NCI-H2107 treated with DMSO at 0.1 percent for 48 hours (cell line): ENCODE measurements around the gene OR2AP1.
"Not testable (repeated sequence)": the region's sequence is repeated elsewhere in the genome, so short reads cannot be mapped to it uniquely, and the experiment has no call there.

ENCODE experiments used
- DNase-seq: peaks from one replicate; lab custom pipeline; 2025; ENCODE audit not compliant: unreplicated experiment; lab: John Stamatoyannopoulos, UW

OR2AP1 gene

DNA sequence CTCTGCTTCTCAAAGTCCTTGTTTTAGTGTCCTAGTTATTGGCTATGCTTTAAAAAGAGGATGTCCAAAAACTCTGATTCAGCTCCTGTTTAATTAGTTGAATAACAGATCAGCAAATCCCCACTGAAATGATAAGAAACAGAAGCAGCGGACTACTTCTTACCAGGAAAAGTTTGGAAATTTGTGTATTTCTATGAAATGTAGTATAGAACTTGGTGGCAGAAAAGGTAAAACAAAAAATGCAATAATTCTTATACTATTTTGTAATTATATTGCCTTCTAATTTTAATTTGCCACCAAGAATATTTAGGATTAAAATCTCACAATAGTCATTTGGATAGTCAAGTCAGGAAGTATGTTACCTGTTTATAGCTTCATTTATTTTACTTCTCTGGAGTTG lies at the start of gene OR2AP1:
Gene OR2AP1 (plus strand): TSS at position 301 of the 400 bp plus-strand sequence. CDS start 1,947 bp downstream, outside the sequence.
- no peak for DNase-seq

- not testable (repeated sequence) for DNase-seq
These were observed 24.0 kb upstream of the OR2AP1 start for GRCh38 chr12:55548235-55548634.

DNA sequence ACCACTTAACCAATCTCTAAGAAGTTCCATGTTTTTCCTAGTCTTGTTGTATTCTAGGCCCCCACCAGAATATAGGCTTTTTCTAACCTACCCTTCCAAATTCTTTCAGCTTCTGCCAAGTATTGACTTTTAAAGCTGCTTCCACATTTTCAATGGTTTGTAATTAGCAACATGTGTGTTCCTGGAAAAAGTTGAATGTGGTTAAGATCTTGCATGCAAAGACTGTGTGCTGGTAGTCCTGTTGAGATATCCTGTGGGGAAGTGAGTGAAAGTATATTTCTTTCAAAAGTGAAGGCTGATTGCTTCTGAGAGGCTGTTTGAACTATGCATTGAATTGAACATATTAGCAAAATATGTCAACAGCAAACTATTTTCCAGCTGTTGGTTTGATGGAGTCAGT lies 23.5 kb upstream of the OR2AP1 start:
- no peak for DNase-seq

DNA sequence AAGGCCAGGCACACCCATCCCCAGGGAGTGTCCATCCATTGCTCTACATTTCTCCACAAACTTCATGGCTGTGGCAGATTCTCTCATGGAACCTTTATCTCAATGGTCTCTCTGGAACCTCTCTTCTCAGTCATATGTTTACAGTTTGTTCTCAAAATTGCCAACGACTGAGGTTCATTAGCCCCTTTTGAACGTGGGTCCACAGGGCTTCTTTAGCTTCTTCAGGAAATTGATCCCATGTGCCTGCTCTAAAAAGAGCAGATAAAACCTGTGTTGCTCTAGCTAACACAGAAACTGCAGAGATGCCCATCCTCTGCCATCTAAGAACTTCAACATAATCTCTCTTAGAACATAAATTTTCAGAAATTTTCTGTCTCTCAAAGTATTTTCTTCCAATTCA lies 23.0 kb upstream of the OR2AP1 start, which contains the start of gene OR6C4:
Gene OR6C4 (plus strand): TSS at position 301 of the 400 bp plus-strand sequence. CDS start 1,625 bp downstream, outside the sequence.
- DNase-seq: no peak

DNA sequence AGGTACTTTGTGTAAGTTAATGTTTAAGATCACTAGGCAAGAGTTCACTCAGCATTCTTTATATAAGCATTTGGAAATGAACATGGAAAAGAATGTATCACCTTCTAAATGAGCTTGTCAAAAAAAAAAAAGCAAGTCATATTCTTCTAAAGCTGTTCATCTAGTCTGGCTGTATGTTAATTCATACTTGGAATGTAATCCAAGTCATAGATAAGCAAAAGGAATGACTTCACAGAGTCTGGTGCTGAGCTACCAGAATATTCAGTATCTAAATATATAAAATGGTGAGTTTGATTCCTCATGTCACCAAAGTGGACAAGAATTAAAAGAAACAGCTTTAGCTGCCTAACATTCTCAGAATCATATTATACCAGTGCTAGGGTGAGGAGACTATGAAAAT lies 18.0 kb upstream of the OR2AP1 start:
- no peak for DNase-seq

GRCh38 chr12:55570060-55570459 lies 2.2 kb upstream of the OR2AP1 start:
- not testable (repeated sequence) for DNase-seq

- not testable (repeated sequence) for DNase-seq
These were observed 1.6 kb upstream of the OR2AP1 start for GRCh38 chr12:55570689-55571088.

DNA sequence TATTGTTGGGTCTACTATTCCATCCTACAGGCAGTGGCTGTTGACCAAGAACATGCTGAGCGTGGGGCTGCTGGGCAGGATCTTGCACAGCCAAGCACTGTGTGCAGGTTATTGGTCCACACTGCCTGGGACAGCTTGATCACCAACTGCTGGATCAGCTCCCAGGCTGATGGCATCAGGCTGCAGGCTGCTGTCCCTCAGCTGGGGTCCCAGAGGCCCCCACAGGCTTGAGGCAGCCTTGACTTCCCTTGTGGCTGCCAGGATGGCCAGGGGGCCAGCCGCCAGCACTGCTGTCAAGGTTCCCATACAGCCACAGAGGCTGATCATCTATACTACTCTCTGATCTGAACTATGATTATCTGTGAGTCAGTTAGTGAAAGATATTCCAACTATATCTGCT lies 9.8 kb downstream of the OR2AP1 start:
- DNase-seq: no peak

- no peak for DNase-seq
These were observed 13.5 kb downstream of the OR2AP1 start for GRCh38 chr12:55585817-55586216.

DNA sequence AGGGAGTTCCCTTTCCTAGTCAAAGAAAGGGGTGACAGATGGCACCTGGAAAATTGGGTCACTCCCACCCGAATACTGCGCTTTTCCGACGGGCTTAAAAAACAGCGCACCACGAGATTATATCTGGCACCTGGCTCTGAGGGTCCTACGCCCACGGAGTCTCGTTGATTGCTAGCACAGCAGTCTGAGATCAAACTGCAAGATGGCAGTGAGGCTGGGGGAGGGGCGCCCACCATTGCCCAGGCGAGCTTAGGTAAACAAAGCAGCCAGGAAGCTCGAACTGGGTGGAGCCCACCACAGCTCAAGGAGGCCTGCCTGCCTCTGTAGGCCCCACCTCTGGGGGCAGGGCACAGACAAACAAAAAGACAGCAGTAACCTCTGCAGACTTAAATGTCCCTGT lies 17.9 kb downstream of the OR2AP1 start:
- not testable (repeated sequence) for DNase-seq

- no peak for DNase-seq
These were observed 35.7 kb downstream of the OR2AP1 start for GRCh38 chr12:55607821-55608594.

DNA sequence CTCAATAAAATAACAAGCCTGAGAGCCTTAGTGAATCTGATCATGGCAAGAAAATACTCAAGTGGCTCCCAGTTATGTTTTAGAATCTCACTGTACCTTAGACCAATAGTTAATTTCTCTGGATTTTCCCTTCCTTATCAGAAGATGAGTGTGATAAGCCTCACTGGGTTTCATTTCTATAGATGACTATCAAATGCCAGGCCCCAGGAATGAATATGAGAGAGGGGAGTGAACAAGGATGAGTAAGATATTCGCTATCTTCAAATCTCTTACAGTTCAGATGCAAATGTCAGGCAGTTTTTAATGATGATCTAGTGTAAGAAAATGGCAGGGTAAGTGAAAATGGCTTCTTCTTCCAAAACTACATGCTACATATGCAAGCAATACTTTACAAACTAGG lies 38.3 kb downstream of the OR2AP1 start:
- no peak for DNase-seq

- no peak for DNase-seq
These were observed 40.4 kb downstream of the OR2AP1 start for GRCh38 chr12:55612646-55613045.

GRCh38 chr12:55614764-55615163 lies 42.5 kb downstream of the OR2AP1 start:
- DNase-seq: no peak

DNA sequence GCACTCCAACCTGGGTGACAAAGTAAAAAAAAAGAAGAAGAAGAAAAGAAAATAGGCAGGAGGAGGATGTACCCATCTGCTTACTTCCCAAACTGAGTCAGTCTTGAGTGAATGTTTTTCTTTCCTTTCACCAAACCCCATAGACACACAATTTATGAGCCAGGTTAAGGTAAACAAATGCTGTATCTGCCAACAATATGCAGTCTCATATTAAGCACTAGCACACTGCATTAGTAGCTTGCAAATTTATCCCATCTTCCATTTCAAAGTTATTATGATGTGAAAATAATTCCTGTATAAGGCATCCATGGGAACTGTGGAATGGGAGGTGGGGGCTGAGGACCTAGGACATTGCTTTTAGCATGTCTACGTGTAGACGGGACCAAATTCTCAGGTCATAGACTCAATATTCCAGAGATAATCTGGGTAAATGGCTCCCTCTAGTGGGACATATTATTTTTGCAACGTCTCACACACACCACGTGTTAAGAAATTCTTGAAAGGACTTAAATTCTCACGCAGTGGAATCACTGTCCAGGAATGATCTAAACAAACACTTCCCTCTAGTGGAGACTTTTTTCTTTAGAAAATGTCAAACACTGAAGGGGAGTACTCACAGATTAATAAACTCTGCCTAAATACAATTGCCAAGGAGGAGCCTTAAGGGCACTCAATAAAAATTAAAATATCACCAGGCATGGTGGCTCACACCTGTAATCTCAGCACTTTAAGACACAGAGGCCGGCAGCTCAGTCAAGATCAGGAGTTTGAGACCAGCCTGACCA lies 47.3 kb downstream of the OR2AP1 start:
- DNase-seq: peak; percentile 53

DNA sequence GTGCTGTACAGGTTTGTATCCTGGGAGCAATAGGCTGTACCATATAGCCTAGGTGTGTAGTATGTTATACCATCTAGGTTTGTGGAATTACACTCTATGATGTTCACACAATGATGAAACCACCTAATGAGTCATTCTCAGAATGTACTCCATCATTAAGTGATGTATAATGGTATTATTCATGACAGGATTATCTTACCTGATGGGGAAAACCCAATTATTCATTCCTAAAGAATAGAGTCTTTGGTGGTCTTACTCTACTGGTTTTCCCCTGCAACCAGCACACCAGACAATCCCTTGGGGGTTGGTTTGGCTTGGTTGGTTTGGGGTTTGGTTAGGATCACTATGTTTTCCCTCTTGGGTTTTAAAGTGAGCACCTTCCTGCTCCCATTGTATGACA lies 51.8 kb downstream of the OR2AP1 start:
- no peak for DNase-seq
